Stimulated activated CD4-positive, alpha-beta T cell treated with anti-CD3 and anti-CD28 coated beads, Interleukin-12 subunit alpha, Interleukin-12 subunit beta, amount 100 ng/mL, for 48 hours (primary cell): ENCODE measurements around the gene CEL.
"Not testable (repeated sequence)": the region's sequence is repeated elsewhere in the genome, so short reads cannot be mapped to it uniquely, and the experiment has no call there.

Experiments
- DNase-seq, 3 donors: peaks; one replicate each; pipeline ENCODE4 v3.0.0-alpha.2; 2020; ENCODE audit warnings: low read depth in 2 of 3, low spot score in 1 of 3

CEL gene

DNA sequence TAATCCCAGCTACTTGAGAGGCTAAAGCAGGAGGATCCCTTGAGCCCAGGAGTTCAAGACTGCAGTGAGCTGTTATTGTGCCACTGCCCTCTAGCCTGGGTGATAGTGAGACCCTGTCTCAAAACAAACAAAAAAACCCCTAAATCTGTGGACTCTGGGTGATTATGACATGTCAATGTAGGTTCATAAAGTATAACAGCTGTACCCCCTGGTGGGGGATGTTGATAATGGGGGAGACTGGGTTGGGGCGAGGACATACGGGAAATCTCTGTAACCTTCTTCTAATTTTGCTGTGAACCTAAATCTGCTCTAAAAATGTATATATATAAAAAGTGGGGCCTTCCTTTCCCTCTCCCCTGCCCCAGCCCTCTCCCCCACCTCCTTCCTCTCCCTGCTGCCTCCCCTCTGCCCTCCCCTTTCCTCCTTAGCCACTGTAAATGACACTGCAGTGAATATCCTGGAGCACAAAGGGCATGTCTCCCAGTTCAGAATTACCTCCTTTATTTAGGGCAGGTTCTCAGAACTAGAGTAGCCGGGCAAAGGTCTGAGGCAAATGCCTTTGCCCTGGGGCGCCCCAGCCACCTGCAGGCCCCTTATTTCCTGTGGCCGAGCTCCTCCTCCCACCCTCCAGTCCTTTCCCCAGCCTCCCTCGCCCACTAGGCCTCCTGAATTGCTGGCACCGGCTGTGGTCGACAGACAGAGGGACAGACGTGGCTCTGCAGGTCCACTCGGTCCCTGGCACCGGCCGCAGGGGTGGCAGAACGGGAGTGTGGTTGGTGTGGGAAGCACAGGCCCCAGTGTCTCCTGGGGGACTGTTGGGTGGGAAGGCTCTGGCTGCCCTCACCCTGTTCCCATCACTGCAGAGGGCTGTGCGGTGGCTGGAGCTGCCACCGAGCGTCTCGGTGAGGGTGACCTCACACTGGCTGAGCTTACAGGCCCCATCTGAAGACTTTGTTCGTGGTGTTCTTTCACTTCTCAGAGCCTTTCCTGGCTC, 19.3 kb downstream of the CEL start:
- not testable (repeated sequence) for DNase-seq

DNA sequence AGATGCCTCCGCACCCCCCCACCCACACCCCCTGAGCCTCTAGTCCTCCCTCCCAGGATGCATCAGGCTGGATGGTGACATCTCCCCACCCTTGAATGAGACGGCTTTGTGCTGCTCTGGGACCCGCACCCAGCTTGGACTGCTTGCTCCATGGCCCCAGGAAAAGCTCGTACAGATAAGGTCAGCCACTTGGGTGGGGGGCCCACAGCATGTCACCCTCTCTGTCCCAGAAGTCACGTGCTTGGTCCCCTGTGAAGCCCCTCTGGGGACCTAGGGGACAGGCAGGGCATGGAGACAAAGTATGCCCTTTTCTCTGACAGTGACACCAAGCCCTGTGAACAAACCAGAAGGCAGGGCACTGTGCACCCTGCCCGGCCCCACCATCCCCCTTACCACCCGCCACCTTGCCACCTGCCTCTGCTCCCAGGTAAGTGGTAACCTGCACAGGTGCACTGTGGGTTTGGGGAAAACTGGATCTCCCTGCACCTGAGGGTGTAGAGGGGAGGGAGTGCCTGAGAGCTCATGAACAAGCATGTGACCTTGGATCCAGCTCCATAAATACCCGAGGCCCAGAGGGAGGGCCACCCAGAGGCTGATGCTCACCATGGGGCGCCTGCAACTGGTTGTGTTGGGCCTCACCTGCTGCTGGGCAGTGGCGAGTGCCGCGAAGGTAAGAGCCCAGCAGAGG, 20.3 kb downstream of the CEL start:
- not testable (repeated sequence) for DNase-seq

DNA sequence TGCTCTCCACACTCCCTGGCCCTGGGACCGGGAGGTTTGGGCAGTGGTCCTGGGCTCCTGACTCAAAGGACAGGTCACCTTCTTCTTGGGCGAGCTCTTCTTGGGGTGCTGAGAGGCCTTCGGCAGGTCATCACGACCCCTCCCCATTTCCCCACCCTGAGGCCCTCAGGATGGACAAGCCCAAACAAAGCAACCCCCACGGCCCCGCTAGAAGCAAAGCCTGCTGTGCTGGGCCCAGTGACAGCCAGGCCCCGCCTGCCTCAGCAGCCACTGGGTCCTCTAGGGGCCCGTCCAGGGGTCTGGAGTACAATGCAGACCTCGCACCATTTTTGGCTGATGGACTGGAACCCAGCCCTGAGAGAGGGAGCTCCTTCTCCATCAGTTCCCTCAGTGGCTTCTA, 21.9 kb downstream of the CEL start:
- not testable (repeated sequence) for DNase-seq

DNA sequence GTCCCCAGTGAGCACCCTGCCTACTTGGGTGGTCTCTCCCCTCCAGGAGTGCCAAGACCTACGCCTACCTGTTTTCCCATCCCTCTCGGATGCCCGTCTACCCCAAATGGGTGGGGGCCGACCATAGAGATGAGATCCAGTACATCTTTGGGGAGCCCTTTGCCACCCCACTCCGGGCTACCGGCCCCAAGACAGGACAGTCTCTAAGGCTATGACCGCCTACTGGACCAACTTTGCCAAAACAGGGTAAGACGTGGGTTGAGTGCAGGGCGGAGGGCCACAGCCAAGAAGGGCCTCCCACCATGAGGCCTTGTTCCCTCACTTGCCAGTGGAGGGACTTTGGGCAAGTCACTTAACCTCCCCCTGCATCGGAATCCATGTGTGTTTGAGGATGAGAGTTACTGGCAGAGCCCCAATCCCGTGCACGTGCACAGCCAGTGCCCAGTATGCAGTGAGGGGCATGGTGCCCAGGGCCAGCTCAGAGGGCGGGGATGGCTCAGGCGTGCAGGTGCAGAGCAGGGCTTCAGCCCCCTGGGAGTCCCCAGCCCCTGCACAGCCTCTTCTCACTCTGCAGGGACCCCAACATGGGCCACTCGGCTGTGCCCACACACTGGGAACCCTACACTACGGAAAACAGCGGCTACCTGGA, 24.6 kb downstream of the CEL start:
- DNase-seq, result not testable (repeated sequence)

DNA sequence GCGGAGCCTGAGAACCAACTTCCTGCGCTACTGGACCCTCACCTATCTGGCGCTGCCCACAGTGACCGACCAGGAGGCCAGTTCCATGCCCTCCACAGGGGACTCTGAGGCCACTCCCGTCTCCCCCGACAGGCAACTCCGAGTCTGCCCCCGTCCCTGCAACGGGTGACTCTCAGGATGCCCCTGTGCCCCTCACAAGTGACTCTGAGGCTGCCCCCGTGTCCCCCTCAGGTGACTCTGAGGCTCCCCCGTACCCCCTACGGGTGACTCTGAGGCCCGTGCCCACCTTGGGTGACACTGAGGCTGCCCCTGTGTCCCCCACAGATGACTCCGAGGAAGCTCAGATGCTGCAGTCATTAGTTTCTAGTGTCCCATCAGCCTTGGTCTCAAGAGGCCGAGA, 25.1 kb downstream of the CEL start:
- DNase-seq, result no peak

DNA sequence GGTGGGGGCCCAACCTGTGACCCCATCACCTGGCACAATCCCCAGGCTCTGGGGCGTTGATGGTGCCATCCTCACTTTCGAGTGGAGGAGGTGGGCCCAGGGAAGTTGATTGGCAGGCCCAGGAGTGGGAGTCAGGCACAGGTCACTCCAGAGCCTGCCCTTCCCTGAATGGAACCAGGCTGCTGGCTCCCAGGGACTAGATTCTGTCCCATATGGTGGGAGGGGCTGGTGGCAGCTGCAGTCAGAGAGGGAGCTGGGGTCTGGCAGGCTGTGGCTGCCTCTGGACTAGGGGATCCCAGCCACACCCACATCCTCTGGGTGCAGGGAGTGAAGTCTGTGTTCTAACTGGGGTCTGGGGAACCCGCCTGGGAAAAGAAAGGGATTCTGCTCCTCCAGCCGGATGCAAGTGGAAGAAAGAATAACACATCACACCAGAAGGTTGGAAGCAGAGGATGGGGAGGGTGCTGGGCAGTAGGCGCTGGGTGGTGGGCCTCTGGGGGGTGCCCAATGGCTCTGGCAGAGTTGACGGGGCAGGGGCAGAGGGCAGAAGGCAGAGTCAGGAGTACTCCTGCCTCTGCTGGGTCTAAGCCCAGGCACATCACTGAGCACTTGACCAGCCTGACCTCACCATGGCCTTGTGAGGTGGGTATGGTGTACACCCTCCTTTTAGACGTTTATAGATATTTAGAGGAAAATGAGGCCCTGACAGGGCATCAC, 25.8 kb downstream of the CEL start:
- no peak for DNase-seq

DNA sequence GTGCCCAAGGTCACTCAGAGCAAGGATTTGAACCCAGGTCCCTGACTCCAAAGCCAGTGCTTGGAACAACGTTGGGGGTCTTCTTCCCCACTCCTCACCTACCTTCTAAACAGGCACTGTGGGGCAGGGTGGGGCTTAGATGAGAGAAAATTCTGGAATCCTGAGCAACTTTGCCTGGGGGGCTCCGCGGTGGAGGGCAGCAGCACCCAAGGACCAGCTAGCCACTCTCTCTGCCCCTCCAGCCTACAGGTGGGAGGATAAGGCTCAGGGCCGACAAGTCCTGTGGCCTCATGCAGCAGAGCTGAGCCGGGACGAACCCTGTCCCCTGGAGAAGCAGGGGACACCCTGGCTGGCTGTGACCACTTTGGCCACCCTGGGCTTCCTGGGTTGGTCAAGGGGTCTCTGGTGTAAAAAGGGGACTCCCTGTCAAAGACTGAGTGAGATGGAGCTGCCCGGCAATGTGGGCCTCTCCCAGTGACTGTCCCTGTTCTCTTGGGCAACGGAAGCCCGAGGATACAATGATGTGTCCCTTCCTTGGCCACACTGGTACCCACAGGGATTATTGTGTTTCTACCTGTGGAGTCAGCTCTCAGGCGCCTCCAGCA, 26.5 kb downstream of the CEL start:
- DNase-seq, result no peak

DNA sequence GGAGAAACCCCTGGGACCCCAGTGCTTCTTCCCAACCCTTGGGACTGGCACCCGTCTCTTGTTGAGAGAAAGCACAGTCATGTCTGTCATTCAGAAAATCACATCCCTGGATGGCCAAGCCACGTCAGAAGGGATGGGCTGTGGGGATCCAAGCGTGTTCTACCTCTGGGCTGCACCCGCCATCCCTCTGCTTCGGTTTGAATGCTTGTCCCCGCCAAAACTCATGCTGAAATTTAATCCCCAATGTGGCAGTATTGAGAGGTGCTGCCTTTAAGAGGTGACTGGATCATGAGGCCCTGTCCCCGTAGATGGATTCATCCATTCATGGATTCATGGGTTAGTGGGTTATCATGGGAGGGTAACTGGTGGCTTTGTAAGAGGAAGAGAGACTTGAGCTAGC, 27.0 kb downstream of the CEL start:
- no peak for DNase-seq

DNA sequence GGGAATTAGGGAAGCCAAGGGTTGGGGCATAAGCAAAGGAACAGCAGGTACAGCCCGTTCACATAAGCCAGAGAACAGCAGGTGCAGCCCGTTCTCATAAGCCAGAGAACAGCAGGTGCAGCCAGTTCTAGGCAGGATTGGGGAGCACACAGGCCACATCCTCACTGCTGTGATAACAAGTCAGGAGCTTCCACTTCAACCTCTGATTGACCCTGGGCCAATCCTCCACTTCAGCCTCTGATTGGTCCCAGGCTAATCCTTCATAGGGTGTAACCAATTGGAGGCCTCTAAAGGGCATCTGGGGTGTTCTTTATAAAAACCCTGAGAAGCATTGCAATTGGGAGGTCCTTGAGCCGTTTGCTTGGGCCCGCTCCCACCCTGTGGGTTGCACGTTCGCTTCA, 27.5 kb downstream of the CEL start:
- no peak for DNase-seq

DNA sequence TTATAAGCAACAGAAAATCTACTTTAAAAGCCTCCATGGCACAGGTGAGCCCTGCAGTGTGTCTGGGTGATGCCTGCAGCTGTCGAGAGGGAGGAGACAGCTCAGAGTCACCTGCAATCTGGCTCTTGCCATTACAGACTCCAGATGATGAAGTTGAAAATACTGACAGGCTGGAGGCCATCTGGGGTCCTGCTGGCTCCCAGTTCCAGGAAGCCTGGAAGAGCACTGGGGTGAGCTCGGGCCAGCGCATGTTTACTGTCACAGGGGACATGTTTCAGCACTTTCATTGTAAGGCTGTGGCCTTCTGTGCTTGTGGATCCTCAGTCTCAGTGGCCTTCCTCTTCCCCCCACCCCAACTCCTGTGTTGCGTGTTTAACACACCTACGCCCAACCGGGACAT, 28.4 kb downstream of the CEL start:
- DNase-seq, result no peak

DNA sequence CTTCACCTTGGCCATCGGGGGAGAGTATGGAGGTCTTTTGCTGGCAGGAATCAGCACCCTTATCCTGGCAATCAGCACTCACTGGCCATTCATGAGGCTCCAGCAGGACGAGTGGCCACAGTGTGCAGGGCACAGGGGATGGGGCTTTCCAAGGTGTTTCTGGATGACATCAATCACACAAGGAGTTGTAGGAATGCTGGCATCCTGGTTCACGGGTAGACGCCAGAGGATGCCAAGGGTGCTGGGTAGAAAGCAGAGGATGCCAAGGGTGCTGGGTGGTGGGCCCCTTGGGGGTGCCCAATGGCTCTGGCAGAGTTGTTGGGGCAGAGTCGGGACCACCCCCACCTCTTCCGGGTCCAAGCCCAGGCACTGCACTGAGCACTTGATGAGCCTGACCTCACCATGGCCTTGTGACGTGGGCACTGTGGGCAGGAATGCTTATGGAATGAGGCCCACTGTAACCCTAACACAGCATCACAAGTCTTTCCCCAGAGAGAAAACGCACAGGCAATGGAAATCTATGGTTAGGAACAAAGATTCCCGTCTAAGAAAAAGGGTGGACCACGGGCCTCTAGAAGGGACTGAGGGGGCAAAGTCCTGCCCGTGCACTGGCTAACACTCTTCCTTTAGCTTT, 29.1 kb downstream of the CEL start:
- no peak for DNase-seq

DNA sequence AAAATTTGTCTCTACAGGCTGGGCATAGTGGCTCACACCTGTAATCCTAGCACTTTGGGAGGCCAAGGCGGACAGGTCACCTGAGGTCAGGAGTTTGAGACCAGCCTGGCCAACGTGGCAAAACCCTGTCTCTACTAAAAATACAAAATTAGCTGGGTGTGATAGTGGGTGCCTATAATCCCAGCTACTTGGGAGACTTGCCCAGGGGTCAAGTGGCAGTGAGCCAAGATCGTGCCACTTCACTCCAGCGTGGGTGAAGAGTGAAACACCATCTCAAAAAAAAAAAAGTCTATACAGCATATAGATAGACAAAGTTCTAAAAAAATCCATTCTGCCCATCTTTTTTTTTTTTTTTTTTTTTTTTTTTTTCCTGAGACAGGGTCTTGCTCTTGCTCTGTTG, 32.6 kb downstream of the CEL start:
- DNase-seq, result not testable (repeated sequence)

DNA sequence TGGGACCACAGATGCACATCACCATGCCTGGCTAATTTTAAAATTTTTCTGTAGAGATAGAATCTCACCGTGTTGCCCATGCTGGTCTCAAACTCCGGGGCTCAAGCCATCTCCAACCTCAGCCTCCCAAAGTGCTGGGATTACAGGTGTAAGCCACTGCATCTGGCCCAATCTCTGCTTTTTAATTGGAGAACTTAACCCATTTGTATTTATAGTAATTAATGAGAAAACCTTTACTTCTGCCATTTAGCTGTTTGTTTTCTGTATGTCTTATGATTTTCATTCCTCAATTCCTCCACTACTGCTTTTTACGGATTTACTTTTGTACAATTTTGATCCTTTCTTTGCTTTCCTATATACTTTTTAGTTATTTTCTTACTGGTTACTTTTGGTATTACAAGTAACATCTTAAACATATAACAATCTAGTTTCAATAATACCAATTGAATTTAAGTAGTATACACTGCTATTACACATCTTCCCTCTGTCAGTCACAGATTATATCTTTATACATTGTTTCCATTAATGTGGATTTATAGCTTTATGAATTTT, 33.1 kb downstream of the CEL start:
- no peak for DNase-seq

DNA sequence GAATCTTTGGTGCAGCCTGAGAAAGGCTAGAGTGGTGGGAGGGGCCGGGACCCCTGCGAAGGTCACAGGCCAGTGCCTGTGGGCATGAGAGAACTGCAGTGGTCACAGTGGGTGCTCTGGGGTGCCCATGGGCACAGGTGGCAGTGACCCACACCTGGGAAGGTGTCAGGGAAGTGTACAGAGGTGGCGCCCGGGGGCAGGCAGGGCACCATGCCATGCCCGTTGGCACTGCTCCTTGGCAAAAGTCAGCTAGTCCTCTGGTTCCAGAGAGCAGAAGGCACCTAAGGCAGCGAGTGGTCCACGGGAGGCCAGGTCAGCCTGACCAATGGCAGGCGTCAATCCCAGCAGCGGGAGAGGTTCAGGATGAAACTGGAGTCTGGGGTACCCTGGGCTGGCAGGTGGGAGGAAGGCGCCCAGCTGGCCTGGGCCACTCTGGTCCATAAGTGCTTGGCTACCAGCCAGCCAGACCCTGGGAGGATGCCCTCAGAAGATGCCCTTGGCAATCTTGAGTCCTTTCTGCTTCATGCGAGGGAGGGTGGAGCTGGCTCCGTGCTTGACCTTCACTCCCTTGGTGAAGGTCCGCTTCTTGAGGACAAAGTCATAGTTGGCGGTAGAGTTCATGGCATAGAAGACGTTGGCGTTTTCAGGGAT, 36.4 kb downstream of the CEL start:
- no peak for DNase-seq

DNA sequence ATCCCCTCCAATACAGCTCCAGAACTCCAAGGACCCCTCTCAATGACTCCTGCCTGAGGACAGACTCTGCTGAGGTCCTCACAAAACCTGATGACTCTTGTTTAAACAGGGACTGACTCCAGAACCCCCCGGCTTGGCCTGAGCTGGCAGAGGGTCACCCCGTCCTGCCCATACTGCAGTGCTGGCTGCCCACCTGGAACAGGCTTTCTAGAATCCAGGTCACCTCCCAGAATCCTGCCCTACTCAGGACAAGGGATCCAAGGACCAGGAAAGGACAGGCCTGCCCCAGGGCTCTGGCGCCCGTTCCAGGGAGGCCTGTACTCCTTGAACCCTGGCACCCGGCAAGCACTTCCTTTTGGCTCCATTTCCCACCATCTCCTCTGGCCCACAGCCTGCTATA, 37.1 kb downstream of the CEL start:
- no peak for DNase-seq

DNA sequence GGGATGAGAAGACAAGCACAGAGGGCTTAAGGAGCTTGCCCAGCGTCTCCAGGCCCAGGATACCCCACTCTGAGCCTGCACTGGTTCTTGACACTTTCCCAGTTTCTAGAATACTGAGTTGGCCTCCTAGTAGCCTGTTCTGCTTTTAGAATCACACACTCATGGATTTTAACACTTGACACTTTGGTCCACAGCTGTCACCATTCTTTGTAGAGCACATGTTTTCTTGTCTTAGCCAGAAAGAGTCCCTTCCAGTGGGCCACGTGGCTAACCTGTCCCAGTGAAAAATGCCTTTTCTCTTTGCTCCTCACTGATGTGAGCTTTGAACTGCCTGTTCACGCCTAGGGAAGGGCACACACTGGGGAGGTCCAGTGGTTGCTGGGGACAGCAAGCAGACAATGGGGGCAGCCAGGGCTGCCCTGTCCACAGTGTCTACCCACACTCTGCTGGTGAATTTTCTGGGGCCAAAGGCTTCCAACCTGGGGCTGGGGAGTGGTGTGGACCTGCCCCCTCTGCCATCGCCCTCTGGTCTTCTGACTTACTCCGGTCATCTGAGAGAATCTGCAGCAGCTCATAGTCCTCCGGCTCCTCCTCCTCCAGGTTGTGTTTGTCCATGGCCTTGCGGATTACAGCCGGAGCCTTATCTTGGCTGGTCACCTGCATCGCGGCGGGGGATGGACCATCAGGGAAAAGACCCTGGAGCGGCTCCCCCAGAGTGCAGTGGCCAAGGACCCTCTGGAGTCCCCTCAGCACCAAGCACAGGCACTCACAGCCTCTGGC, 38.1 kb downstream of the CEL start:
- no peak for DNase-seq

DNA sequence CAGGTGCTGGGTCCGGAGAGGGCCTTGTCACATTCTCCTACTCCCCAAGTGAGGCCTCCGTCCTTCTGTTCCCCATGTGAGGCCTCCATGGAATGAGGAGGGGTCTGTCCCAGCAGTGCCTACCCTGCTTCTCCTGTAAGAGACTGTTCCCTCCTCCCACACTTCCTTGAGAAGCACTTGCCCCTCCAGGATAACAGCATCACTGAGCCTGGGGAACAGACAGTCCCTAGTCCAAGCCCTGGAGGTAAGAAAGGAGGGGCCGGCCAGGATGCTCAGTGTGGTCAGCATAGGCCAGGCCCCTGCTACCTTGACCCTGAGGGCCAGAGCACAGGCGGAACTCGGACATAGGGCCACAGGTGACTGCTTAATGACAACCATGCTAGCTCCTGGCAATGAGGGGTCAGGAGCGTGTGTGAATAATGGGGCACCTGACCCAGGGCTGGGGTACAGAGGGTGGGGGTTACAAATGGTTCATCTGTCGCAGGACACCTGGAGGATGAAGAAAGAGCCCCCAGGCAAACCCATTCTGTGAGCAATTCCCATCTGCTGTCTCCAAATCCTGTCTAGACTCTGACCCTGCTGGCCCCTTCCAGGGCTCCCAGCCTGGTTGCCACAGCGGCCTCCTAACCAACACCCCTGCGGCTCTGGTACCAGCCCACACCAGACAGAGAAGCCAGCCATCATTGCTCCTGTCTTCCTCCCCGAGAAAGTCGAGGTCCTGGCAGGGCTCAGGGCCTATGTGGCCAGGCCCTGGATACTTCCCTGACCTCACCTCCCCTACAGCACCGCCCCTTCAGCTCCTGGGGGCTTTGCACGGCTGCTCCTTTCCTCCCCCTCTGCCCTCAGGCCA, 39.0 kb downstream of the CEL start:
- DNase-seq, result no peak
